Measurements from ENCODE around the gene AKAP9.
A peak's percentile ranks its signal among the peaks of the same experiment; 100 is the strongest.

GRCh38 chr7:91940572-91941341, at the start of gene AKAP9:
- TF ChIP-seq POLR2AphosphoS5 (IDR thresholded peaks at IDR 0.05) (peak in 2 of 3 donors; percentile 61 to 63), POLR2A (IDR thresholded peaks at IDR 0.05) (peak in 1 of 2 donors; percentile 83)
- TF ChIP-seq, protein P1, sequence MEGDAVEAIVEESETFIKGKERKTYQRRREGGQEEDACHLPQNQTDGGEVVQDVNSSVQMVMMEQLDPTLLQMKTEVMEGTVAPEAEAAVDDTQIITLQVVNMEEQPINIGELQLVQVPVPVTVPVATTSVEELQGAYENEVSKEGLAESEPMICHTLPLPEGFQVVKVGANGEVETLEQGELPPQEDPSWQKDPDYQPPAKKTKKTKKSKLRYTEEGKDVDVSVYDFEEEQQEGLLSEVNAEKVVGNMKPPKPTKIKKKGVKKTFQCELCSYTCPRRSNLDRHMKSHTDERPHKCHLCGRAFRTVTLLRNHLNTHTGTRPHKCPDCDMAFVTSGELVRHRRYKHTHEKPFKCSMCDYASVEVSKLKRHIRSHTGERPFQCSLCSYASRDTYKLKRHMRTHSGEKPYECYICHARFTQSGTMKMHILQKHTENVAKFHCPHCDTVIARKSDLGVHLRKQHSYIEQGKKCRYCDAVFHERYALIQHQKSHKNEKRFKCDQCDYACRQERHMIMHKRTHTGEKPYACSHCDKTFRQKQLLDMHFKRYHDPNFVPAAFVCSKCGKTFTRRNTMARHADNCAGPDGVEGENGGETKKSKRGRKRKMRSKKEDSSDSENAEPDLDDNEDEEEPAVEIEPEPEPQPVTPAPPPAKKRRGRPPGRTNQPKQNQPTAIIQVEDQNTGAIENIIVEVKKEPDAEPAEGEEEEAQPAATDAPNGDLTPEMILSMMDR (IDR thresholded peaks at IDR 0.05), result no peak

Data from suprapubic skin (tissue), 4 donors.